SU-DHL-6 (cell line): ENCODE measurements around the gene UBQLN3.

Experiments used
- EZH2phosphoT487 ChIP-seq: fragments of 200-600 bp; sonication (generic), shearing (Covaris generic); conservative IDR thresholded peaks from 2 replicates; pipeline ENCODE4 v1.6.1; 2018; ENCODE audit warnings: mild to moderate bottlenecking, antibody characterized with exemption, low read length, moderate library complexity, mixed read lengths
- TF ChIP-seq, protein P1 (sequence below): fragments of 200-600 bp; sonication (generic); IDR thresholded peaks from one replicate; pipeline ENCODE4 v1.5.1; 2017; ENCODE audit warnings: antibody characterized with exemption, mild to moderate bottlenecking, low read length, moderate library complexity; ENCODE audit not compliant: insufficient read depth, poor library complexity, severe bottlenecking

DNA sequence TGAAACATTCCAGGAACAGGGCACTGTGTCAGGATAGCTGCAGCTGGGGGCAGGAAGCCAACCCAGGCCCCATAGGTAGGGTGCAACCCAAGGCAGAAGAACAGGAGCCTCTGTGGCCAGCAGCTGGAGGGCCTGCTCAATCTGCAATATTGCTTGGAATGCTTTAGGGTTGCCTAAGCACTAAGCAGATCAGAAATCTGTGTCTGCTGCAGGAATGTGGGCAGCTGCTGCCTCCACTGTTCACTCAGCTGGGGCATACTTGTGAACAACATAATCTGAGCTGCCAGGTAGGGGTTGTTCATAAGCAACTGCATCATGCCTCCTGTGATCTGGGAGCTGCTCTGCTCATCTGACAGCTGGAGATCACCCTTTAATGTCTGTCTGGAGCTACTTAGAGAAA lies 5.1 kb upstream of the UBQLN3 start:
- TF ChIP-seq, protein P1, sequence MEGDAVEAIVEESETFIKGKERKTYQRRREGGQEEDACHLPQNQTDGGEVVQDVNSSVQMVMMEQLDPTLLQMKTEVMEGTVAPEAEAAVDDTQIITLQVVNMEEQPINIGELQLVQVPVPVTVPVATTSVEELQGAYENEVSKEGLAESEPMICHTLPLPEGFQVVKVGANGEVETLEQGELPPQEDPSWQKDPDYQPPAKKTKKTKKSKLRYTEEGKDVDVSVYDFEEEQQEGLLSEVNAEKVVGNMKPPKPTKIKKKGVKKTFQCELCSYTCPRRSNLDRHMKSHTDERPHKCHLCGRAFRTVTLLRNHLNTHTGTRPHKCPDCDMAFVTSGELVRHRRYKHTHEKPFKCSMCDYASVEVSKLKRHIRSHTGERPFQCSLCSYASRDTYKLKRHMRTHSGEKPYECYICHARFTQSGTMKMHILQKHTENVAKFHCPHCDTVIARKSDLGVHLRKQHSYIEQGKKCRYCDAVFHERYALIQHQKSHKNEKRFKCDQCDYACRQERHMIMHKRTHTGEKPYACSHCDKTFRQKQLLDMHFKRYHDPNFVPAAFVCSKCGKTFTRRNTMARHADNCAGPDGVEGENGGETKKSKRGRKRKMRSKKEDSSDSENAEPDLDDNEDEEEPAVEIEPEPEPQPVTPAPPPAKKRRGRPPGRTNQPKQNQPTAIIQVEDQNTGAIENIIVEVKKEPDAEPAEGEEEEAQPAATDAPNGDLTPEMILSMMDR, result no peak
- TF ChIP-seq EZH2phosphoT487, result no peak
